ENCODE data around the gene NOP10. TPM values are rescaled to one million over a fixed set of nuclear protein-coding genes. Genes with fewer than 3 reads are reported as not detected.

Gene NOP10
- total RNA-seq, 1 donor = 285 TPM

- no peak for DNase-seq (ENCODE audit: low read depth)
- H3K4me3 ChIP-seq (ENCODE audit: low read depth, low read length) = no peak overlapping the region
- TF ChIP-seq, protein P1, sequence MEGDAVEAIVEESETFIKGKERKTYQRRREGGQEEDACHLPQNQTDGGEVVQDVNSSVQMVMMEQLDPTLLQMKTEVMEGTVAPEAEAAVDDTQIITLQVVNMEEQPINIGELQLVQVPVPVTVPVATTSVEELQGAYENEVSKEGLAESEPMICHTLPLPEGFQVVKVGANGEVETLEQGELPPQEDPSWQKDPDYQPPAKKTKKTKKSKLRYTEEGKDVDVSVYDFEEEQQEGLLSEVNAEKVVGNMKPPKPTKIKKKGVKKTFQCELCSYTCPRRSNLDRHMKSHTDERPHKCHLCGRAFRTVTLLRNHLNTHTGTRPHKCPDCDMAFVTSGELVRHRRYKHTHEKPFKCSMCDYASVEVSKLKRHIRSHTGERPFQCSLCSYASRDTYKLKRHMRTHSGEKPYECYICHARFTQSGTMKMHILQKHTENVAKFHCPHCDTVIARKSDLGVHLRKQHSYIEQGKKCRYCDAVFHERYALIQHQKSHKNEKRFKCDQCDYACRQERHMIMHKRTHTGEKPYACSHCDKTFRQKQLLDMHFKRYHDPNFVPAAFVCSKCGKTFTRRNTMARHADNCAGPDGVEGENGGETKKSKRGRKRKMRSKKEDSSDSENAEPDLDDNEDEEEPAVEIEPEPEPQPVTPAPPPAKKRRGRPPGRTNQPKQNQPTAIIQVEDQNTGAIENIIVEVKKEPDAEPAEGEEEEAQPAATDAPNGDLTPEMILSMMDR (IDR thresholded peaks at IDR 0.05; ENCODE audit: insufficient read depth, low read length) = no peak
These were observed 27.7 kb upstream of the NOP10 start for GRCh38 chr15:34370643-34371042.

- TF ChIP-seq, protein P1 (IDR thresholded peaks at IDR 0.05; ENCODE audit: insufficient read depth, low read length) = no peak
- H3K4me3 ChIP-seq (ENCODE audit: low read depth, low read length) = no peak overlapping the region
- no peak for DNase-seq (ENCODE audit: low read depth)
These were observed 27.2 kb upstream of the NOP10 start for GRCh38 chr15:34370129-34370528.

DNA sequence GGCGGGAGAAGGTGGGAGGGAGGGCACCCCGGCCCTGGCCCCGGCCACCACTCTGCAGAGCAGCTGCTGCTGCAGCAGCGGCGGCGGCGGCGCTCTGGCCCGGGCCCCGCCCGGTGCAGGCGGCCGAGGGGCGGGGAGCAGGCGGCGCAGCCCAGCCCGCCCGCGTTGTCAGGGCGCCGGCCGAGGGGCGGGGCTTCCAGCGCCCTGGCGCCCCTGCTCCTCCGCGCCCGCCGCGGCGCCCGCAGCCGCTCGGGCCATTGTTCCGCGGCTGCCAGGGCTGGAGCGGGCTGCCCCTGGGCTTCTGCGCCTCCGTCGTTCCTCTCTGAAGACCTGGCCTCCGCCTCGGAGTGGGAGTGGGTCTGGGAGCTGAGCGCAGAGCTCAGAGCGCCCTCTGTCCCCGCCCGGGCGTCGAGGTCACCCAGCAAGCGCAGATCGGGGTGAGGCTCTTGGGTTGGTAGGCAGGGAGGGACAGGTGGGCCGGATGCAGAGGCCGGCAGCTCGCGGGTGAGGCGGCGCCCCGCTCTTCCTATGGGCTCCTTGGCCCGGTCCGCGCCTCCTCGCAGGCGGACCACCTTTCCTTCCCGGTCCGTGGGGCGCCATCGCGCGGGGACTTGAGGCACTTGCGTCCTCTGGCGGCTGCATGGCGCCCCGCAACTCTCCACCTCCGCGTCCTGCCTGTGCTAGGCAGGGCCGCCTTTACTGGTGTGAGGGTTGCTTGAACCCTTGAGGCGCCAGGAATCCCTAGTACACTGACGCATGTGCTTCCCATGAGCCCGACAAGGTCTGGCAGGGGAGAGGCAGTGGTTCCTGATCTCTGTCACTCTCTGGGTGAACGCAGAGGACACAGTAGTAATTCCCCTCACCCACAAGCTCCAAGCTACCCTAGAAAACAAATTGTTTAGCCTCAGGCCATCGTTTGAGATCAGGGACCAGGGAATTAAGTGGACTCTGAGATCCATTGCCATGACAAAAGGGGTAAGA is 24.5 kb upstream of the NOP10 start, which contains the start of gene LPCAT4:
LPCAT4 (minus strand) TSS at position 96 of the 981 bp plus-strand sequence. CDS start 96 bp downstream, outside the sequence.
- TF ChIP-seq, protein P1 (IDR thresholded peaks at IDR 0.05; ENCODE audit: insufficient read depth, low read length) = peak; percentile 93
- DNase-seq (ENCODE audit: low read depth) = peak; percentile 82
- peak within 1 kb of the TSS; percentile 92 for H3K4me3 ChIP-seq (ENCODE audit: low read depth, low read length)

DNA sequence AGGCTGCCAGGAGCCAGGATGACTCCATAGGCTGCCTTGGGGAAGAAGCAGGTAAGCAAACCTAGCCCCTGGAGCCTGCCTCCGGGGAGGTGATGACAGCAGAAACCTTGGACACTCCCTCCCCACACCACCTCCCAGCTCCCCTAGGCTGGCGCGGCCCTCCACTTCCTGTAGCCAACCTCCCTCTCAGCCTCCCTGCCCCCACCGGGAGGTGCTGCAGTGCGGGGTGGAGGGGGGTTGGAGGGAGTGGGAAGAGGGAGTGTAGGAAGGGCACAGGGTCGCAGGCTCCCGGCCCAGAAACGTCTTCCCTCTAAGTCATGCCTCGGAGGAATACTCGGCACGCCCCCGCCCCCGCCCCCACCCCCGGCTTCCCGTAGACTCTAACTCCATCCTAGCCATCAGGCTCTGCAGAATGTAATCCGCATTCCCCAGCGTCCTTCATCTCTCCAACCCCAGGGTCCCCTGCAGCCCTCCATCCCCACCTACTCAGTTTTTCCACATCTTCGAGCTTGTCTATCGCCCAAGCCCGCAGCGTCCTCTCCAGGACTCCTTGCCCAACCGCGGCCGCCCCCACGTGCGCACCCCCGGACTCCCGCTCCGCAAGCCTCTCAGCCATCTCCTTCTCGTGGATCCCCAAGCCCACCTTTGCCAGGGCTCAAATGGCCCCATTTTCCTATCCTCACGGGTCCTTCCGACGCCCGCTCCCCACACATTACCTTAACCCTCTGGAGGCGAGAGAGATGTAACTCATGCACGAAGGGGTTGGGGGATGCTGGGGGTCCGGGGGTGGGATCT is 23.5 kb upstream of the NOP10 start:
- TF ChIP-seq, protein P1 (IDR thresholded peaks at IDR 0.05; ENCODE audit: insufficient read depth, low read length) = no peak
- peak; percentile 48 for DNase-seq (ENCODE audit: low read depth)
- H3K4me3 ChIP-seq (ENCODE audit: low read depth, low read length) = peak overlapping the region; percentile 88

- H3K4me3 ChIP-seq (ENCODE audit: low read depth, low read length) = peak overlapping the region; percentile 88
- TF ChIP-seq, protein P1 (IDR thresholded peaks at IDR 0.05; ENCODE audit: insufficient read depth, low read length) = no peak
- DNase-seq (ENCODE audit: low read depth) = peak; percentile 5
These were observed 22.9 kb upstream of the NOP10 start for GRCh38 chr15:34365836-34366235.

- DNase-seq (ENCODE audit: low read depth) = peak; percentile 35
- TF ChIP-seq, protein P1 (IDR thresholded peaks at IDR 0.05; ENCODE audit: insufficient read depth, low read length) = no peak
- peak overlapping the region; percentile 88 for H3K4me3 ChIP-seq (ENCODE audit: low read depth, low read length)
These were observed 22.3 kb upstream of the NOP10 start for GRCh38 chr15:34365091-34365825.

Measured in fibroblast of the aortic adventitia (primary cell).